Measurements from ENCODE around the gene COL6A3.
"Not testable (repeated sequence)": the region's sequence is repeated elsewhere in the genome, so short reads cannot be mapped to it uniquely, and the experiment has no call there.

The COL6A3 gene

DNA sequence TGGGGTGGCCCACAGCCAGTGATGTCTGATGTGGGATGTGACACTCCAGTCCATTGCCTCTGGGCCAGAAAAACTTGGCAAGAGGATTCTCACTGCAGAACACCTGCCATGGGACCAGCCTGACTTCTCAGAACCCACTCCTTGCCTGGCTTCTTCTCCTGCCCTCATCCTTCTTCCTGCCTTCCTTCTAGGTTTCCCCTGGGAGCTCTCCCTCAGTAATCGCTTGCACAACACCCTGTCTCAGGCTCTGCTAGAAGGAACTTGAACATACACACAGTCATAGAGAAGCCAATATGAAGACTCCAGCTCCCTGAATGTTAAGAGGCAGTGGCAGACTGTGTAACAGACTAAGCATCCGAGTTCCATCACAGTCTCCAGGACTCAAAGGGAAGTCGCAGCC, 4.3 kb upstream of the COL6A3 start:
- H3K9me3 Mint-ChIP-seq: peaks cover 11% of the 10 kb centered on the region
- H3K27me3 Mint-ChIP-seq (ENCODE audit: low read depth, poor library complexity): peaks cover 13% of the 10 kb centered on the region
- no peak overlapping the region for H3K27ac Mint-ChIP-seq
- peaks cover 68% of the 10 kb centered on the region for H3K4me1 Mint-ChIP-seq
- TF ChIP-seq CTCF (IDR thresholded peaks at IDR 0.05): no peak
- no peaks in the 10 kb centered on the region for H3K36me3 Mint-ChIP-seq (ENCODE audit: low read depth)
- no peak for DNase-seq
- no peak overlapping the region for H3K4me3 Mint-ChIP-seq

GRCh38 chr2:237412988-237413776, 782 bp downstream of the COL6A3 start:
- peaks cover 3% of the 10 kb centered on the region for H3K27me3 Mint-ChIP-seq (ENCODE audit: low read depth, poor library complexity)
- TF ChIP-seq CTCF (IDR thresholded peaks at IDR 0.05): no peak
- DNase-seq: no peak
- H3K9me3 Mint-ChIP-seq: peaks cover 3% of the 10 kb centered on the region
- H3K27ac Mint-ChIP-seq: peak overlapping the region; percentile 90
- peak overlapping the region; percentile 80 for H3K4me3 Mint-ChIP-seq
- H3K4me1 Mint-ChIP-seq: peaks cover 66% of the 10 kb centered on the region
- no peaks in the 10 kb centered on the region for H3K36me3 Mint-ChIP-seq (ENCODE audit: low read depth)

DNA sequence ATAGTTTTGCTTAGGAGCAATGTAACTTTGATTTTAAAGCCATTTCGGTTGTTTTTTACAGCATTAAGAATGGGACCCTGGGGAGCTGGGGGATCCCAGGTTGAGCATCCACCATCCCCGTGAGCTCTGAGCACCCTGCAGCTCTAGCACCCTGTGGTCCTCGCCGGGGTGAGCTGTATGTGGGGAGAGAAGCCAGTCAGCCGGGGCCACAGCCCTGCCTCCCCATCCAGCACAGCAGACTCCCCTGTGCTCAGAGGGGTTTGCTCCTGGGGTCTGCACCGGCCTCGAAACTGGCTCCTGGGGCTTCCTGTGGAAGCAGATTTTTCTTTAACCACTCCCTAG, 1.3 kb downstream of the COL6A3 start:
- peak overlapping the region; percentile 80 for H3K4me3 Mint-ChIP-seq
- no peak overlapping the region for H3K27ac Mint-ChIP-seq
- DNase-seq: no peak
- H3K36me3 Mint-ChIP-seq (ENCODE audit: low read depth): no peaks in the 10 kb centered on the region
- peaks cover 64% of the 10 kb centered on the region for H3K4me1 Mint-ChIP-seq
- H3K27me3 Mint-ChIP-seq (ENCODE audit: low read depth, poor library complexity): peaks cover 3% of the 10 kb centered on the region
- peaks cover 3% of the 10 kb centered on the region for H3K9me3 Mint-ChIP-seq
- no peak for TF ChIP-seq CTCF (IDR thresholded peaks at IDR 0.05)

DNA sequence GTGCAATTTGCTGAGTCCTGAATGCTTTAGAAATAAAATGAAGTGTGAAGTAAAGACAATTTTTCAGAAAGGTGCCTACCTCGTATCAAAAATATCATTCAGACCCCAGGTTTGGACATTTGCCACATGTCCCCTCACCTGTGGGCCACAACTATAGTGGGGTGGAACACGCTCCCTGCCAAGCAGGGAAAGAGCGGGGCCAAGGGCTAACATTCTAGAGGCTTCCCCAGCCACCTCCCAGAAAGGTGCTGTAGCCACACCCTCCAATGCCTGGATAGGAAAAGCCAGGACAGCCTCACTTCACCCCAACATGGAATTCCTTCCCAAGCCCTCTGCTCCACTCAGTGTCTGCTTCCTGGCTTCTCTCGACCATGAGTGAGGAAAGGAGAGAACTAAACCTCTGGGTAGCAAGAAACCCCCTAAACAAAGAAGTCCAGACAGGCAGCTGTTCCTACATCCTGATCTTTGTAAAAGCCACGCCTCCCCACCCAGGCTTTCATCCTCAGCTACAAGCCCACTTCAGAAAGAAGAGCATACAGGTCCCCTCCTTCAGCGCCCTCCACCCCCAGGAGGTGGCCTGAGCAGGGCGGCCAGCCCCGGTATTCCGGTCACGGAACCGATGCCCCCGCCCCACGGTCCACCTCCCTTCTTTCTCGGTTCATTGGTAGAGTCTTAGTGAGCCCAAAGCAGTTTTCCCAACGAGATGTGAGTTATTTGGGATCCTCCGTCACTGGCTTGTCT, 2.1 kb downstream of the COL6A3 start:
- H3K9me3 Mint-ChIP-seq: no peaks in the 10 kb centered on the region
- H3K27me3 Mint-ChIP-seq (ENCODE audit: low read depth, poor library complexity): peaks cover 3% of the 10 kb centered on the region
- H3K4me1 Mint-ChIP-seq: peaks cover 57% of the 10 kb centered on the region
- peak overlapping the region; percentile 64 for H3K27ac Mint-ChIP-seq
- no peaks in the 10 kb centered on the region for H3K36me3 Mint-ChIP-seq (ENCODE audit: low read depth)
- no peak for TF ChIP-seq CTCF (IDR thresholded peaks at IDR 0.05)
- peak overlapping the region; percentile 80 for H3K4me3 Mint-ChIP-seq
- no peak for DNase-seq

DNA sequence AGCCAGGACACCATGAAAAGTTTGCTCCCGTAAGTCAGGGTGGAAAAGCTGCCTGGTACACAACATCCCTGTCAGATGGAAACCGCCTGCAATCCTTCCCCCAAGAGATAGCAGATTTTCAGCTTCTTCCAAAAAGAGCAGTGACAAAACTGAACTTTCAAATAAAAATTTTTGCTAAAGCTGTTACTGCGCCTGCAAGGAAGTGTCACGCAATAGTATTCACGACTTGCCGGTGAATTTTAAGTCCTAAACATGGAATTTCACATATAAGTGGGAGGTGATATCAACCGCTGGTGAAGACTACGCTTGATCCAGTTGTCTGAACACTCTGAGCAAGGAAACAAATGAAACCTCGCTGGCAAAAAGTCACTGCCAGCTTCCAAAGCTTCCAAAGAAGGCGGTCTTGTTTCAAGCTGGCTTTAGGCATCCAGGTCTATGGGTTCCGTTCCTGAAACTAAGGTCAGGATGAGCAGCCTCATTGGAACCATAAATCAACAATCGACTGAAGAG, 2.8 kb downstream of the COL6A3 start:
- no peaks in the 10 kb centered on the region for H3K36me3 Mint-ChIP-seq (ENCODE audit: low read depth)
- no peaks in the 10 kb centered on the region for H3K9me3 Mint-ChIP-seq
- DNase-seq: no peak
- TF ChIP-seq CTCF (IDR thresholded peaks at IDR 0.05): no peak
- H3K4me3 Mint-ChIP-seq: peak overlapping the region; percentile 35
- H3K27me3 Mint-ChIP-seq (ENCODE audit: low read depth, poor library complexity): peaks cover 3% of the 10 kb centered on the region
- peaks cover 54% of the 10 kb centered on the region for H3K4me1 Mint-ChIP-seq
- H3K27ac Mint-ChIP-seq: no peak overlapping the region

DNA sequence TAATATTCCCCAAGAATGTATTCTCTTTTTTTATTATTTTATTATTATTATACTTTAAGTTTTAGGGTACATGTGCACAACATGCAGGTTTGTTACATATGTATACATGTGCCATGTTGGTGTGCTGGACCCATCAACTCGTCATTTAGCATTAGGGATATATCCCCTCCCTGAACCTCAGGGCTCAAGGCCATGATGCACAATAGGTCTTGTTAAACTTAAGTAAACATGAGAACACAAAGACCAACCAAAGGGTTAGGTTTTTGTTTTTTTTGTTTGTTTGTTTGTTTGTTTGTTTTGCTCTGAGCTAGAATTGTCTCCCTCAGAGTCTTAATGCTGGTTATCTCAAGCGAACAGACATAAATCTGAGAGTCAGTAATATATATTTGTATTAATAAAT, 4.7 kb downstream of the COL6A3 start:
- not testable (repeated sequence) for H3K9me3 Mint-ChIP-seq; DNase-seq; H3K4me3 Mint-ChIP-seq; H3K36me3 Mint-ChIP-seq (ENCODE audit: low read depth); H3K27ac Mint-ChIP-seq; H3K27me3 Mint-ChIP-seq (ENCODE audit: low read depth, poor library complexity)
- H3K4me1 Mint-ChIP-seq: peaks cover 47% of the 10 kb centered on the region
